Stomach smooth muscle (tissue), 2 donors: ENCODE data around the gene ZNRF1.

ENCODE experiments used
- H3K27ac ChIP-seq: one replicate; pipeline ENCODE4 v1.7.0; 2013; ENCODE audit warnings: mild to moderate bottlenecking, low read length, inconsistent platforms
- H3K27me3 ChIP-seq, 2 donors: one replicate each; pipeline ENCODE4 v1.7.0; 2013; ENCODE audit warnings: low read length in 2 of 2; ENCODE audit not compliant: insufficient read depth in 2 of 2, control insufficient read depth in 1 of 2
- H3K36me3 ChIP-seq, 2 donors: one replicate each; pipeline ENCODE4 v1.7.0; 2013; ENCODE audit warnings: low read length in 2 of 2; ENCODE audit not compliant: control insufficient read depth in 2 of 2, insufficient read depth in 2 of 2
- H3K4me1 ChIP-seq: one replicate; pipeline ENCODE4 v1.7.0; 2013; ENCODE audit warnings: low read length; ENCODE audit not compliant: control insufficient read depth, insufficient read depth
- H3K4me3 ChIP-seq, 2 donors: one replicate each; pipeline ENCODE4 v1.7.0; 2013; ENCODE audit warnings: low read length in 2 of 2
- H3K9ac ChIP-seq, 2 donors: one replicate each; pipeline ENCODE4 v1.7.0; 2013; ENCODE audit warnings: low read length in 2 of 2, mild to moderate bottlenecking in 1 of 2
- H3K9me3 ChIP-seq, 2 donors: one replicate each; pipeline ENCODE4 v1.7.0; 2013; ENCODE audit warnings: low read length in 2 of 2; ENCODE audit not compliant: control insufficient read depth in 2 of 2
- donor health status: healthy.
- donor health status: Pancreatic carcinoma.

ZNRF1 gene

DNA sequence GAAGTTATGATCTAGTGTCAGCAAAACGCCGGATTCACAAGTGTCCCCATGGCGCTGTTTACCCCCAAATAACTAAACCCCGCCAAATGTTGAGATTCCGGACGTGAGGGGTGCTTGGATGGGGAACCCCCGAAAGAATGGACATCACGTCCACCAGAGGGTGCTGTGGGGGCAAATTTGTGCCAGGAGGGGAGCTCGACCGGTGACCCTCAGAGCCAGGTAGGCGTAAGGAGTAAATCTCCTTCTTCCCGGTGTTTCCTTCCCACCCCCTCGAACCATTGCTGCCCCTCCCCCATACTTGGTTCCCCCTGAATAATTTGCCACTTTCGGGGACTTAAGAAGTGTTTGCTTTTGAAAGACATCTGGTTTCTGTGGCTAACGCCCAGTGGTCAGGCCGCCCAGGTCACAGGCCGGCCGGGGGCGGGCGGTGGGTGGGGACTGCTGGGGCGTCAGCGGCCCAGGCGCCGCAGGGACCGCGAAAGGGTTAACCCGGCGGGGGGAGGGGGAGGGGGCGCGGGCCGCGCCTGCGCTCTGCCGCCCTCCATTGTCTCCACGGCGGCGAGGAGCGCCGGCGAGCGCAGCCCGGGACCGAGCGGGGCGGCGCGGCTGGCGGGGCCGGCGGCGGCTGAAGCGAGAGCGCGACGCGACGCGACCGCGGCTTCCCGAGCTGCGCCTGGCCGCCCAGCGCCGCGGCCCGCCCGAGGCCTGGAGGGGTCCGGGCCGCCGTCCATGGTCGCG is at the start of gene ZNRF1:
ZNRF1 (plus strand) TSS at position 544 of the 738 bp plus-strand sequence. CDS start 648 bp downstream, outside the sequence.
- Histone ChIP-seq H3K4me3 (peak within 1 kb of the TSS; percentile 85 to 90), H3K4me1 (peaks cover 13% of the 10 kb centered on the region), H3K27ac (peak within 1 kb of the TSS; percentile 73), H3K36me3 (peaks cover 0 to 2% of the 10 kb centered on the region in 2 donors), H3K9ac (peak within 1 kb of the TSS; percentile 62 to 74), H3K27me3 (no peaks in the 10 kb centered on the region), H3K9me3 (no peaks in the 10 kb centered on the region)

DNA sequence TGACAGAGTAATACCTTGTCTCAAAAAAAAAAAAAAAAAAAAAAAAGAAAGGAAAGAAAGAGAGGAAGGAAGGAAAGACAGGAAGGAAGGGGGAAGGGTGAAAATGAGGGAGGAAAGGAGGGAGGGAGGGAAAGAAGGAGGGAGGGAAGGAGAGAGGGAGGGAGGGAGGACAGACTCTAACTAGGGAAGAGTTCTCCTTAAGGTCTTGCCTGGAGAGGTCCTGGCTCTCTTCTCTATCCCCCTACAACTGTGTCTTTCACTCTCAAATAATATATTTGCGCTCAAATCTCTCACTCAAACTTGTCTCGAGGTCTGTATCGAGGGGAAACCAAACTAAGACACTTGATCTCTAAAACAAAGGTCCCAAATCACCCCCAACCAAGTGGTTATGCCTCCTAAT is 49.5 kb upstream of the ZNRF1 start:
- Histone ChIP-seq H3K36me3 (peaks cover 29 to 36% of the 10 kb centered on the region in 2 donors), H3K27ac (no peak overlapping the region), H3K9me3 (no peaks in the 10 kb centered on the region), H3K9ac (no peak overlapping the region), H3K27me3 (no peaks in the 10 kb centered on the region), H3K4me3 (no peak overlapping the region), H3K4me1 (no peaks in the 10 kb centered on the region)

DNA sequence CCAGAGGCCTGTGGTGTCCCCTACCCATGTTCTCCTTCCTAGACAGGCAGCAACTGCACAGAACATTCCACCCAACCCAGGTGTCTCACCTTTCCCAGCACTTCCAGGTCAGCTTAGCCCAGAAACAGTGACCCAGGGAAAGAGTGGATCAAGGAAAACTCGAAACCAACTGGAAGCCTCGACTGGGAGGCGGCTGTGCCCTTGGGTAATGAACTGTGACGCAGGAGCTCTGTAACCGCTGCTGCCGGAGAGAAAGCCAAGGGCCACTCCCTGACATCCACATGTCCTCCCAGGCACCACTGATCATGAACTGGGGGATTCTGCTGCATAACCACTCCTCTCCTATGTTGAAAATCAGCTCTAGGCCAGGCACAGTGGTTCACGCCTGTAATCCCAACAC is 48.3 kb upstream of the ZNRF1 start:
- no peak overlapping the region for H3K27ac ChIP-seq
- H3K36me3 ChIP-seq = peaks cover 26 to 44% of the 10 kb centered on the region in 2 donors
- no peaks in the 10 kb centered on the region for H3K9me3 ChIP-seq
- no peaks in the 10 kb centered on the region for H3K4me1 ChIP-seq
- H3K27me3 ChIP-seq = no peaks in the 10 kb centered on the region
- no peak overlapping the region for H3K9ac ChIP-seq
- no peak overlapping the region for H3K4me3 ChIP-seq

- peaks cover 31 to 48% of the 10 kb centered on the region in 2 donors for H3K36me3 ChIP-seq
- H3K27me3 ChIP-seq = no peaks in the 10 kb centered on the region
- H3K27ac ChIP-seq = no peak overlapping the region
- H3K9me3 ChIP-seq = no peaks in the 10 kb centered on the region
- H3K9ac ChIP-seq = no peak overlapping the region
- H3K4me1 ChIP-seq = no peaks in the 10 kb centered on the region
- H3K4me3 ChIP-seq = no peak overlapping the region
Measured at GRCh38 chr16:74951206-74951605, 47.6 kb upstream of the ZNRF1 start.

- Histone ChIP-seq H3K36me3 (peaks cover 34 to 49% of the 10 kb centered on the region in 2 donors), H3K27ac (no peak overlapping the region), H3K4me3 (no peak overlapping the region), H3K4me1 (no peaks in the 10 kb centered on the region), H3K9me3 (no peaks in the 10 kb centered on the region), H3K27me3 (no peaks in the 10 kb centered on the region), H3K9ac (no peak overlapping the region)
Measured at GRCh38 chr16:74951681-74952080, 47.1 kb upstream of the ZNRF1 start.

DNA sequence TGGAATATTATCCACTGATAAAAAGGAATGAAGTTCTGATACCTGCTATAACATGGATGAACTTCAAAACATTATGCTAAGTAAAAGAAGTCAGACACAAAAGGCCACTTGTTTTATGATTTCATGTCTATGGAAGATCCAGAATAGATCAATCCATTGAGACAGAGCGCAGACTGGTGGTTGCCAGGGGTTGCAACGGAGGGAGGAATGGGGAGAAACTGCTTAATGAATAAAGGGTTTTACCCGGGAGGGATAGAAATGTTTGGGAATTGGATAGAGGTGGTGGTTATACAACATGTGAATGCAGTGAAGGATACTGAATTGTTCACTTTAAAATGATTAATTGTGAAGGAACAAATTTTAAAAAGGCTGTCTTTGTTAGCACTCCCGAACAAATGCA is 44.1 kb upstream of the ZNRF1 start:
- Histone ChIP-seq H3K36me3 (peaks cover 28 to 43% of the 10 kb centered on the region in 2 donors), H3K9me3 (no peaks in the 10 kb centered on the region), H3K27ac (no peak overlapping the region), H3K27me3 (no peaks in the 10 kb centered on the region), H3K9ac (no peak overlapping the region), H3K4me3 (no peak overlapping the region), H3K4me1 (no peaks in the 10 kb centered on the region)

DNA sequence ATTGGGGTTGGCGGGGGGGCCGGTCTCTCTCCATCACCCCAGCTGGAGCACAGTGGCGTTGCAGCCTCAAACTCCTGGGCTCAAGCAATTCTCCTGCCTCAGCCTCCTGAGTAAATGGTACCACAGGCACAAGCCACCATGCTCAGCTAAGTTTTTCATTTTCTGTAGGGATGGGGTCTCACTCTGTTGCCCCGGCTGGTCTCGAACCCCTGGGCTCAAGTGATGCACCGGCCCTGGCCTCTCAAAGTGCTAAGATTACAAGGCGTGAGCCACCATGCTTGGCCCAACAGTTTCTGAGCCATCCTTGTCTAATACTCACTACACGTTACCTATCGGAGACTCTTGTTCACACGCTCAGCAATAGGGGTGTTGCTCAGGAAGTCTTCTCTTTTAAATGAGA is 25.5 kb upstream of the ZNRF1 start:
- H3K27me3 ChIP-seq = no peaks in the 10 kb centered on the region
- H3K9ac ChIP-seq = no peak overlapping the region
- no peaks in the 10 kb centered on the region for H3K9me3 ChIP-seq
- no peak overlapping the region for H3K27ac ChIP-seq
- H3K36me3 ChIP-seq = no peaks in the 10 kb centered on the region
- H3K4me1 ChIP-seq = no peaks in the 10 kb centered on the region
- H3K4me3 ChIP-seq = no peak overlapping the region

DNA sequence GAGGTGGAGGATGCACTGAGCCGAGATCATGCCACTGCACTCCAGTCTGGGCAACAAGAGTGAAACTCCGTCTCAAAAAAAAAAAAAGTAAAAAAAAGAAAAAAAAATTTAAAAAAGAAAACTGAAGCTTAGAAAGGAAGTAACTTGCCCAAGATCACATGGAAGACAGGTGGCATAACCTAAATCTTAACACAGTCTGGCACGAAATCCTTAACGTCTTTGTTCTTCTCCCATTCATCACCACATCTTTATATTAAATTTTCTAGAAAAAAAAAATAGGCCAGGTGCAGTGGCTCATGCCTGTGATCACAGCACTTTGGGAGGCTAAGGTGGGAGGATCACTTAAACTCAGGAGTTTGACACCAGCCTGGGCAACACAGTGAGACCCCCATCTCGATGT is 23.2 kb upstream of the ZNRF1 start:
- H3K4me1 ChIP-seq = no peaks in the 10 kb centered on the region
- no peaks in the 10 kb centered on the region for H3K9me3 ChIP-seq
- peaks cover 0 to 2% of the 10 kb centered on the region in 2 donors for H3K36me3 ChIP-seq
- H3K9ac ChIP-seq = no peak overlapping the region
- H3K27ac ChIP-seq = no peak overlapping the region
- no peaks in the 10 kb centered on the region for H3K27me3 ChIP-seq
- no peak overlapping the region for H3K4me3 ChIP-seq

GRCh38 chr16:74982256-74982655 is 16.6 kb upstream of the ZNRF1 start:
- no peaks in the 10 kb centered on the region for H3K27me3 ChIP-seq
- H3K36me3 ChIP-seq = peaks cover 0 to 2% of the 10 kb centered on the region in 2 donors
- no peak overlapping the region for H3K9ac ChIP-seq
- H3K4me3 ChIP-seq = no peak overlapping the region
- H3K4me1 ChIP-seq = peaks cover 9% of the 10 kb centered on the region
- no peaks in the 10 kb centered on the region for H3K9me3 ChIP-seq
- H3K27ac ChIP-seq = no peak overlapping the region

GRCh38 chr16:74984194-74984528 is 14.7 kb upstream of the ZNRF1 start:
- H3K27ac ChIP-seq = no peak overlapping the region
- peaks cover 9% of the 10 kb centered on the region for H3K4me1 ChIP-seq
- no peaks in the 10 kb centered on the region for H3K27me3 ChIP-seq
- H3K36me3 ChIP-seq = no peaks in the 10 kb centered on the region
- peak overlapping the region; percentile 88 to 96 for H3K9ac ChIP-seq
- H3K9me3 ChIP-seq = no peaks in the 10 kb centered on the region
- H3K4me3 ChIP-seq = peak overlapping the region; percentile 99

GRCh38 chr16:74984529-74985296 is 14.1 kb upstream of the ZNRF1 start, which contains the start of gene WDR59:
TSS of gene WDR59 (minus strand) at chr16:74985123. CDS start at chr16:74985017, 106 bp downstream.
- Histone ChIP-seq H3K9ac (peak within 1 kb of the TSS; percentile 88 to 96), H3K27ac (no peak within 1 kb of the TSS), H3K4me1 (peaks cover 9% of the 10 kb centered on the region), H3K27me3 (no peaks in the 10 kb centered on the region), H3K4me3 (peak within 1 kb of the TSS; percentile 99), H3K9me3 (no peaks in the 10 kb centered on the region), H3K36me3 (no peaks in the 10 kb centered on the region)
